HCT116 (cell line): Measurements from ENCODE around the gene FRMD4A.

Experiments
- CEBPB ChIP-seq: IDR thresholded peaks from 2 replicates; pipeline ENCODE4 v1.6.1; 2012; ENCODE audit warnings: low read depth
- EGR1 ChIP-seq: IDR thresholded peaks from 2 replicates; pipeline ENCODE4 v1.6.1; 2012; ENCODE audit warnings: low read depth
- ELF1 ChIP-seq: IDR thresholded peaks from 2 replicates; pipeline ENCODE4 v1.6.1; 2012; ENCODE audit warnings: low read depth, borderline replicate concordance
- EZH2 ChIP-seq: fragments of 200-600 bp; sonication (generic); IDR thresholded peaks from 2 replicates; pipeline ENCODE4 v1.6.1; 2017; ENCODE audit warnings: antibody characterized with exemption, mixed run types
- EZH2phosphoT487 ChIP-seq: fragments of 200-600 bp; IDR thresholded peaks from 2 replicates; pipeline ENCODE4 v1.6.1; 2018; ENCODE audit warnings: antibody characterized with exemption, borderline replicate concordance
- POLR2A ChIP-seq: IDR thresholded peaks from 2 replicates; pipeline ENCODE4 v1.7.0; 2011; ENCODE audit warnings: borderline replicate concordance; ENCODE audit not compliant: insufficient read depth, insufficient read length; ENCODE audit errors: extremely low read depth
- POLR2AphosphoS5 ChIP-seq: IDR thresholded peaks from 2 replicates; pipeline ENCODE4 v1.6.1; 2011; ENCODE audit warnings: mild to moderate bottlenecking, low read depth, low read length, moderate library complexity
- YY1 ChIP-seq: IDR thresholded peaks from 2 replicates; pipeline ENCODE4 v1.6.1; 2011; ENCODE audit warnings: low read length, low read depth, moderate library complexity, mild to moderate bottlenecking; ENCODE audit not compliant: insufficient replicate concordance; ENCODE audit errors: extremely low read depth
- ZFX ChIP-seq: fragments of 450-650 bp; IDR thresholded peaks from 2 replicates; pipeline ENCODE4 v1.6.1; 2017
- TF ChIP-seq, protein P1 (sequence below): IDR thresholded peaks from 2 replicates; pipeline ENCODE4 v1.6.1; 2012
- TF ChIP-seq, protein P2 (sequence below), 3 experiments: fragments of 200-600 bp in 1 of 3; sonication (generic) in 1 of 3; IDR thresholded peaks in 2 of 3; conservative IDR thresholded peaks in 1 of 3; 2 replicates each; pipeline ENCODE4 v1.5.1; 2012 to 2017; ENCODE audit warnings: low read depth in 2 of 3, low read length in 2 of 3, antibody characterized with exemption in 1 of 3, borderline replicate concordance in 1 of 3, control low read depth in 1 of 3, mild to moderate bottlenecking in 1 of 3, mixed read lengths in 1 of 3, mixed run types in 1 of 3, moderate library complexity in 1 of 3; ENCODE audit not compliant: insufficient read depth in 1 of 3
- TF ChIP-seq, protein P3 (sequence below): IDR thresholded peaks from 2 replicates; pipeline ENCODE4 v1.6.1; 2011; ENCODE audit warnings: mild to moderate bottlenecking, low read length, moderate library complexity; ENCODE audit not compliant: insufficient replicate concordance; ENCODE audit errors: extremely low read depth

DNA sequence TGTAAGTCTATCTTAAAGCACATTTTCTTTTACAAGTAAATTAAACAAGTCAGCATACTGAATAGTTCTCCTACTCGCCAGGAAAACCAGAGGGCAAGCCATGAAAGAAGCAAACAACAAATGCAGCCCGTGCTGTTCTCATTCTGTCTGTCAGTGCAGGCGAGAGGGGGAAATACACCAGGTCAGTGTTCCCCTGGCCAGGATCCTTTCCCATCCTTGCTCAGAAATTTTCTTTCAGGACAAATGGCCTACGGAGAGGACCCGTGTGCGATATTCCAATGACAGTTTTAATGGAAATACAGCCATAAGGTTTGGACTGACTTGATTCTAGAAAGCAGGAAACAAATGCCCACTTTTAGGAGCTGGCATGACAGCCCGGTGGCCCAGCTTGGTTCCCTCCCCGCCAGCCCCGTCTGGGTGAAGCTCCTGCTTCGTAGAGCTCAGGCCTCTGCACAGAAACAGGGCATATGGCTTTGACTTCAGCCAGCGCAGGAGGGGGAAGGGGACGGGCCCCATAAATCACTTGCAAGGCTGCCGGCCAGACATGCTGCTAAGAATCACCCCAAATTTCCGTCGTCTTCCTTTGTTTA lies 67.8 kb downstream of the FRMD4A start:
- TF ChIP-seq YY1 (no peak), CEBPB (no peak), EGR1 (no peak), ZFX (no peak), POLR2AphosphoS5 (no peak), POLR2A (no peak), EZH2 (no peak), EZH2phosphoT487 (no peak), ELF1 (no peak)
- TF ChIP-seq, protein P1, sequence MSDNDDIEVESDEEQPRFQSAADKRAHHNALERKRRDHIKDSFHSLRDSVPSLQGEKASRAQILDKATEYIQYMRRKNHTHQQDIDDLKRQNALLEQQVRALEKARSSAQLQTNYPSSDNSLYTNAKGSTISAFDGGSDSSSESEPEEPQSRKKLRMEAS: no peak
- TF ChIP-seq, protein P2, sequence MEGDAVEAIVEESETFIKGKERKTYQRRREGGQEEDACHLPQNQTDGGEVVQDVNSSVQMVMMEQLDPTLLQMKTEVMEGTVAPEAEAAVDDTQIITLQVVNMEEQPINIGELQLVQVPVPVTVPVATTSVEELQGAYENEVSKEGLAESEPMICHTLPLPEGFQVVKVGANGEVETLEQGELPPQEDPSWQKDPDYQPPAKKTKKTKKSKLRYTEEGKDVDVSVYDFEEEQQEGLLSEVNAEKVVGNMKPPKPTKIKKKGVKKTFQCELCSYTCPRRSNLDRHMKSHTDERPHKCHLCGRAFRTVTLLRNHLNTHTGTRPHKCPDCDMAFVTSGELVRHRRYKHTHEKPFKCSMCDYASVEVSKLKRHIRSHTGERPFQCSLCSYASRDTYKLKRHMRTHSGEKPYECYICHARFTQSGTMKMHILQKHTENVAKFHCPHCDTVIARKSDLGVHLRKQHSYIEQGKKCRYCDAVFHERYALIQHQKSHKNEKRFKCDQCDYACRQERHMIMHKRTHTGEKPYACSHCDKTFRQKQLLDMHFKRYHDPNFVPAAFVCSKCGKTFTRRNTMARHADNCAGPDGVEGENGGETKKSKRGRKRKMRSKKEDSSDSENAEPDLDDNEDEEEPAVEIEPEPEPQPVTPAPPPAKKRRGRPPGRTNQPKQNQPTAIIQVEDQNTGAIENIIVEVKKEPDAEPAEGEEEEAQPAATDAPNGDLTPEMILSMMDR (IDR thresholded peaks at IDR 0.05 in 2 of 3, conservative IDR thresholded peaks at IDR 0.05 in 1 of 3; ENCODE audit: borderline replicate concordance in 1 of 3, insufficient read depth in 1 of 3, low read depth in 2 of 3, low read length in 2 of 3): no peak
- TF ChIP-seq, protein P3, sequence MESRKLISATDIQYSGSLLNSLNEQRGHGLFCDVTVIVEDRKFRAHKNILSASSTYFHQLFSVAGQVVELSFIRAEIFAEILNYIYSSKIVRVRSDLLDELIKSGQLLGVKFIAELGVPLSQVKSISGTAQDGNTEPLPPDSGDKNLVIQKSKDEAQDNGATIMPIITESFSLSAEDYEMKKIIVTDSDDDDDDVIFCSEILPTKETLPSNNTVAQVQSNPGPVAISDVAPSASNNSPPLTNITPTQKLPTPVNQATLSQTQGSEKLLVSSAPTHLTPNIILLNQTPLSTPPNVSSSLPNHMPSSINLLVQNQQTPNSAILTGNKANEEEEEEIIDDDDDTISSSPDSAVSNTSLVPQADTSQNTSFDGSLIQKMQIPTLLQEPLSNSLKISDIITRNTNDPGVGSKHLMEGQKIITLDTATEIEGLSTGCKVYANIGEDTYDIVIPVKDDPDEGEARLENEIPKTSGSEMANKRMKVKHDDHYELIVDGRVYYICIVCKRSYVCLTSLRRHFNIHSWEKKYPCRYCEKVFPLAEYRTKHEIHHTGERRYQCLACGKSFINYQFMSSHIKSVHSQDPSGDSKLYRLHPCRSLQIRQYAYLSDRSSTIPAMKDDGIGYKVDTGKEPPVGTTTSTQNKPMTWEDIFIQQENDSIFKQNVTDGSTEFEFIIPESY: no peak
